Astrocyte of the spinal cord (primary cell): ENCODE data around the gene FRMD4A.

ENCODE experiments used
- DNase-seq: peaks from one replicate; pipeline ENCODE4 v3.0.0; 2011; ENCODE audit warnings: low read depth, low spot score
- H3K4me3 ChIP-seq: 2 replicates; pipeline ENCODE4 v1.5.1; 2011; ENCODE audit warnings: low read depth, mild to moderate bottlenecking, low read length, moderate library complexity
- CTCF ChIP-seq: IDR thresholded peaks from 2 replicates; pipeline ENCODE4 v1.5.1; 2012; ENCODE audit warnings: low read depth, mild to moderate bottlenecking, low read length, inconsistent platforms
- in situ Hi-C: cut with HindIII; loops from 2 replicates; pipeline ENCODE4 v1.10.0; 2017; ENCODE audit warnings: low sequenced_read_pairs

FRMD4A gene

GRCh38 chr10:14182781-14183180, 147.9 kb downstream of the FRMD4A start:
- in situ Hi-C loops, result no loop called here
- no peak overlapping the region for H3K4me3 ChIP-seq
- TF ChIP-seq CTCF, result no peak
- DNase-seq, result no peak

- no peak for TF ChIP-seq CTCF
- no peak overlapping the region for H3K4me3 ChIP-seq
- DNase-seq, result no peak
- in situ Hi-C loops, result no loop called here
Measured at GRCh38 chr10:14181567-14181936, 149.2 kb downstream of the FRMD4A start.

GRCh38 chr10:14180911-14181566, 149.7 kb downstream of the FRMD4A start:
- no peak overlapping the region for H3K4me3 ChIP-seq
- DNase-seq, result no peak
- no peak for TF ChIP-seq CTCF
- in situ Hi-C loops, result no loop called here

GRCh38 chr10:14179251-14179650, 151.5 kb downstream of the FRMD4A start:
- no peak for TF ChIP-seq CTCF
- in situ Hi-C loops, result no loop called here
- no peak for DNase-seq
- H3K4me3 ChIP-seq, result no peak overlapping the region

- peak; percentile 40 for DNase-seq
- H3K4me3 ChIP-seq, result peak overlapping the region; percentile 49
- no peak for TF ChIP-seq CTCF
- in situ Hi-C loops, result no loop called here
Measured at GRCh38 chr10:14173706-14174594, 156.8 kb downstream of the FRMD4A start.

GRCh38 chr10:14173391-14173705, 157.4 kb downstream of the FRMD4A start:
- no peak for TF ChIP-seq CTCF
- in situ Hi-C loops, result no loop called here
- H3K4me3 ChIP-seq, result peak overlapping the region; percentile 49
- DNase-seq, result no peak
